Endothelial cell of umbilical vein (primary cell): ENCODE data around the gene PRKG1. TPM values are rescaled to one million over a fixed set of nuclear protein-coding genes. Genes with fewer than 3 reads are reported as not detected.

ENCODE experiments used
- BruUV-seq: library from RNA; stranded (reverse); fragments of 400-500 nt; replicated peaks from 2 replicates; lab custom pipeline; 2021; lab: Mats Ljungman, UMichigan
- CTCF ChIA-PET: fragments of 300-600, 350-600 bp; sonication (Branson Sonifier 250); formaldehyde crosslinking; loops from one replicate; lab custom pipeline; 2021; ENCODE audit warnings: antibody characterized with exemption, inconsistent platforms; lab: Charles Lee
- POLR2A ChIA-PET: fragments of 300-600, 350-600 bp; sonication (Branson Sonifier 250); formaldehyde crosslinking; loops from one replicate; lab custom pipeline; 2021; ENCODE audit warnings: antibody characterized with exemption, inconsistent platforms; lab: Charles Lee
- DNase-seq: peaks from one replicate; pipeline ENCODE4 v3.0.0-alpha.2; 2011; ENCODE audit warnings: low read depth, low spot score
- FAIRE-seq: peaks from 2 replicates; lab custom pipeline; 2011; peaks lifted over from hg19 to GRCh38; lab: Jason Lieb, UNC
- H2AFZ ChIP-seq: 2 replicates; pipeline ENCODE4 v1.6.0; 2012; ENCODE audit warnings: low read depth, low read length, control low read depth, inconsistent platforms
- H3K27ac ChIP-seq: 2 replicates; pipeline ENCODE4 v1.5.1; 2011; ENCODE audit warnings: low read depth, mild to moderate bottlenecking, control low read depth, low read length, moderate library complexity; ENCODE audit not compliant: insufficient read depth
- H3K27me3 ChIP-seq, 2 experiments: 2 replicates each; pipeline versions ENCODE4 v1.6.0 to v1.6.1; 2011; ENCODE audit warnings: low read length in 2 of 2, mixed read lengths in 1 of 2; ENCODE audit not compliant: control insufficient read depth in 2 of 2, insufficient read depth in 2 of 2
- H3K36me3 ChIP-seq, 2 experiments: 2 replicates in 1 of 2; 3 replicates in 1 of 2; pipeline ENCODE4 v1.5.1; 2011; ENCODE audit warnings: low read length in 2 of 2, mild to moderate bottlenecking in 1 of 2, moderate library complexity in 1 of 2; ENCODE audit not compliant: control insufficient read depth in 2 of 2, insufficient read depth in 2 of 2; ENCODE audit errors: extremely low read depth in 1 of 2
- H3K4me1 ChIP-seq: 3 replicates; pipeline ENCODE4 v1.5.1; 2011; ENCODE audit warnings: mild to moderate bottlenecking, low read length; ENCODE audit not compliant: control insufficient read depth, insufficient read depth; ENCODE audit errors: extremely low read depth
- H3K4me2 ChIP-seq: 2 replicates; pipeline ENCODE4 v1.6.1; 2011; ENCODE audit warnings: low read length, control low read depth, mixed read lengths; ENCODE audit not compliant: insufficient read depth
- H3K4me3 ChIP-seq, 3 experiments: fragments of 200-600 bp in 1 of 3; sonication (generic), shearing (Covaris generic) in 1 of 3; replicated peaks in 1 of 3; 2 replicates each; pipeline ENCODE4 v1.5.1; 2011 to 2016; ENCODE audit warnings: control low read depth in 3 of 3, low read length in 3 of 3, mild to moderate bottlenecking in 2 of 3, inconsistent platforms in 1 of 3, low read depth in 1 of 3, moderate library complexity in 1 of 3; ENCODE audit not compliant: insufficient read depth in 1 of 3
- H3K79me2 ChIP-seq: 2 replicates; pipeline ENCODE4 v1.6.0; 2012; ENCODE audit warnings: low read length, inconsistent platforms; ENCODE audit not compliant: control insufficient read depth, insufficient read depth
- H3K9ac ChIP-seq: replicated peaks from 2 replicates; pipeline ENCODE3; 2011; ENCODE audit warnings: low read length, control low read depth; ENCODE audit not compliant: insufficient read depth; ENCODE audit errors: extremely low read depth
- H3K9me1 ChIP-seq: replicated peaks from 3 replicates; pipeline ENCODE4 v1.6.0; 2011; ENCODE audit warnings: mild to moderate bottlenecking, low read length; ENCODE audit not compliant: control insufficient read depth, insufficient read depth; ENCODE audit errors: extremely low read depth
- H3K9me3 ChIP-seq: replicated peaks from 2 replicates; pipeline ENCODE4 v1.5.1; 2012; ENCODE audit warnings: low read length, inconsistent platforms; ENCODE audit not compliant: control insufficient read depth, insufficient read depth
- H4K20me1 ChIP-seq: replicated peaks from 2 replicates; pipeline ENCODE3; 2011; ENCODE audit warnings: mild to moderate bottlenecking, low read length; ENCODE audit not compliant: control insufficient read depth, insufficient read depth; ENCODE audit errors: extremely low read depth
- EZH2 ChIP-seq: IDR thresholded peaks from 2 replicates; pipeline ENCODE4 v1.6.1; 2012; ENCODE audit warnings: borderline replicate concordance, low read depth, mild to moderate bottlenecking, moderate library complexity, low read length, inconsistent platforms; ENCODE audit not compliant: severe bottlenecking
- FOS ChIP-seq: IDR thresholded peaks from 2 replicates; pipeline ENCODE4 v1.6.1; 2011; ENCODE audit warnings: mild to moderate bottlenecking, low read length, moderate library complexity, borderline replicate concordance; ENCODE audit not compliant: insufficient read depth
- GATA2 ChIP-seq: IDR thresholded peaks from 2 replicates; pipeline ENCODE4 v1.7.0; 2011; ENCODE audit warnings: low read depth, mild to moderate bottlenecking, moderate library complexity, mixed read lengths, low read length; ENCODE audit not compliant: insufficient read length, insufficient read depth
- JUN ChIP-seq: IDR thresholded peaks from 2 replicates; pipeline ENCODE4 v1.6.1; 2011; ENCODE audit warnings: borderline replicate concordance, low read depth; ENCODE audit not compliant: insufficient read length, insufficient read depth
- MYC ChIP-seq: IDR thresholded peaks from one replicate; pipeline ENCODE4 v1.6.1; 2011; ENCODE audit warnings: mild to moderate bottlenecking, low read depth, low read length
- POLR2A ChIP-seq: IDR thresholded peaks from 2 replicates; pipeline ENCODE4 v1.6.1; 2012; ENCODE audit warnings: low read depth, mild to moderate bottlenecking, control low read depth, low read length
- POLR2AphosphoS5 ChIP-seq: IDR thresholded peaks from 2 replicates; pipeline ENCODE4 v1.6.1; 2012; ENCODE audit warnings: low read depth, mild to moderate bottlenecking, control low read depth, low read length, moderate library complexity; ENCODE audit not compliant: insufficient read depth
- dilution Hi-C: fragments of 300-500 bp; cut with MboI; formaldehyde crosslinking; loops from one replicate; pipeline ENCODE4 v1.15.0; 2019; ENCODE audit warnings: low sequenced_read_pairs; ENCODE audit not compliant: extremely low pct_ligation_motif_present
- intact Hi-C: fragments of 100-400 bp; cut with micrococcal nuclease; formaldehyde crosslinking; loops from one replicate; pipeline ENCODE4 v1.10.0; 2022
- polyA plus RNA-seq, 4 experiments: library from polyadenylated mRNA; depleted of rRNA in 3 of 4; stranded (reverse) in 3 of 4; unstranded in 1 of 4; fragments of >200 nt; gene quantifications; 2 replicates each; pipeline versions ENCODE4 v1.2.1 to v1.2.3, GENCODE V29; 2011 to 2012; ENCODE audit warnings: missing spikeins in 1 of 4
- total RNA-seq: library from RNA; stranded (reverse); gene quantifications from 2 replicates; pipeline ENCODE4 v1.2.3, GENCODE V29; 2021
- TF ChIP-seq, protein P1 (sequence below), 2 donors: IDR thresholded peaks; 1 replicate in 1 of 2; 2 replicates in 1 of 2; pipeline ENCODE4 v1.5.1; 2011; ENCODE audit warnings: low read length in 2 of 2, mild to moderate bottlenecking in 2 of 2, moderate library complexity in 2 of 2, control low read depth in 1 of 2, inconsistent platforms in 1 of 2, low read depth in 1 of 2; ENCODE audit not compliant: insufficient read depth in 1 of 2; ENCODE audit errors: extremely low read depth in 1 of 2
- TF ChIP-seq, protein P2 (sequence below): IDR thresholded peaks from 2 replicates; pipeline ENCODE4 v1.6.1; 2011; ENCODE audit not compliant: insufficient read depth, insufficient read length

The PRKG1 gene
- total and polyA plus RNA-seq, 2 donors (not counting 3 experiments of a cell fraction or from before 2014, with no cell fraction given): 0.01 to 0.18 TPM

DNA sequence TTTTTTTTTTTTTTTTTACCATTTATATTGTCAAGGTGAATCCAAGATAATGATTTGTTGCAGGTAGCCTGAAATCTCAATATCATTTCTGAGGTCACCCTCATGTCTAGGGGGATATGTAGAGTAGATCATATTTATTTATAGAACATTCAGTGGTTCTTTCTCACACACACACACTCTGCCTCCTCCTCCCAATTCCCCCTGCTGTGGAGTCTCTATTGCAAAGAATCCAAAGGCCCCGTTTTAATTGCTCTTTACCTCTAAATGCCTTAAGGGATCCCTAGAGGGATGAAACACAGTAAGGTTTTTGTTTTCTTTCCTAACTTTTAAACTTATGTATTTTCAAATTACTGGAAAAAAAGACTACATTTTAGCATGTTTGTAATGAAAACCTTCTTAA, 170.0 kb downstream of the PRKG1 start:
- POLR2A ChIA-PET: interaction anchor here (0.6 kb wide), 1 partner anchor 17 kb away, joined by 4 read pairs; no protein-coding TSS in a partner anchor

More for the DNA sequence above, 170.0 kb downstream of the PRKG1 start:
- BruUV-seq: no TSS peak
- intact Hi-C loops (no loop called here), dilution Hi-C loops (no loop called here)
- no peaks in the 10 kb centered on the region for H3K9me3 ChIP-seq
- peak overlapping the region; percentile 12 for H3K4me2 ChIP-seq
- TF ChIP-seq JUN (no peak), FOS (no peak), MYC (no peak), POLR2AphosphoS5 (no peak), POLR2A (no peak), EZH2 (no peak), GATA2 (no peak)
- TF ChIP-seq, protein P1, sequence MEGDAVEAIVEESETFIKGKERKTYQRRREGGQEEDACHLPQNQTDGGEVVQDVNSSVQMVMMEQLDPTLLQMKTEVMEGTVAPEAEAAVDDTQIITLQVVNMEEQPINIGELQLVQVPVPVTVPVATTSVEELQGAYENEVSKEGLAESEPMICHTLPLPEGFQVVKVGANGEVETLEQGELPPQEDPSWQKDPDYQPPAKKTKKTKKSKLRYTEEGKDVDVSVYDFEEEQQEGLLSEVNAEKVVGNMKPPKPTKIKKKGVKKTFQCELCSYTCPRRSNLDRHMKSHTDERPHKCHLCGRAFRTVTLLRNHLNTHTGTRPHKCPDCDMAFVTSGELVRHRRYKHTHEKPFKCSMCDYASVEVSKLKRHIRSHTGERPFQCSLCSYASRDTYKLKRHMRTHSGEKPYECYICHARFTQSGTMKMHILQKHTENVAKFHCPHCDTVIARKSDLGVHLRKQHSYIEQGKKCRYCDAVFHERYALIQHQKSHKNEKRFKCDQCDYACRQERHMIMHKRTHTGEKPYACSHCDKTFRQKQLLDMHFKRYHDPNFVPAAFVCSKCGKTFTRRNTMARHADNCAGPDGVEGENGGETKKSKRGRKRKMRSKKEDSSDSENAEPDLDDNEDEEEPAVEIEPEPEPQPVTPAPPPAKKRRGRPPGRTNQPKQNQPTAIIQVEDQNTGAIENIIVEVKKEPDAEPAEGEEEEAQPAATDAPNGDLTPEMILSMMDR (IDR thresholded peaks at IDR 0.05; ENCODE audit: extremely low read depth in 1 of 2, insufficient read depth in 1 of 2, low read depth in 1 of 2, low read length in 2 of 2): no peak
- TF ChIP-seq, protein P2, sequence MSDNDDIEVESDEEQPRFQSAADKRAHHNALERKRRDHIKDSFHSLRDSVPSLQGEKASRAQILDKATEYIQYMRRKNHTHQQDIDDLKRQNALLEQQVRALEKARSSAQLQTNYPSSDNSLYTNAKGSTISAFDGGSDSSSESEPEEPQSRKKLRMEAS: no peak
- DNase-seq: no peak
- H3K9ac ChIP-seq: no peak overlapping the region
- CTCF ChIA-PET: no interaction called here
- peaks cover 15% of the 10 kb centered on the region for H3K4me1 ChIP-seq
- H2AFZ ChIP-seq: no peak overlapping the region
- no peak overlapping the region for H3K4me3 ChIP-seq
- H3K27me3 ChIP-seq: no peaks in the 10 kb centered on the region
- peaks cover 2% of the 10 kb centered on the region for H3K9me1 ChIP-seq
- no peak for FAIRE-seq
- no peaks in the 10 kb centered on the region for H3K36me3 ChIP-seq
- H3K27ac ChIP-seq: no peak overlapping the region
- no peaks in the 10 kb centered on the region for H4K20me1 ChIP-seq
- H3K79me2 ChIP-seq: no peaks in the 10 kb centered on the region
